HG03520 (cell line): ENCODE measurements around the gene E2F2.

Experiments used
- ATAC-seq: cut with Tn5 transposase; IDR thresholded peaks from one replicate; pipeline ENCODE4 v1.9.1; 2021; ENCODE audit warnings: mild to moderate bottlenecking, moderate library complexity; ENCODE audit not compliant: unreplicated experiment

The E2F2 gene

GRCh38 chr1:23466423-23466989, 64.5 kb downstream of the E2F2 start:
- no peak for ATAC-seq

- no peak for ATAC-seq
Measured at GRCh38 chr1:23463286-23463685, 67.7 kb downstream of the E2F2 start.

- no peak for ATAC-seq
Measured at GRCh38 chr1:23462766-23463165, 68.3 kb downstream of the E2F2 start.

GRCh38 chr1:23461050-23461449, 70.0 kb downstream of the E2F2 start:
- no peak for ATAC-seq

DNA sequence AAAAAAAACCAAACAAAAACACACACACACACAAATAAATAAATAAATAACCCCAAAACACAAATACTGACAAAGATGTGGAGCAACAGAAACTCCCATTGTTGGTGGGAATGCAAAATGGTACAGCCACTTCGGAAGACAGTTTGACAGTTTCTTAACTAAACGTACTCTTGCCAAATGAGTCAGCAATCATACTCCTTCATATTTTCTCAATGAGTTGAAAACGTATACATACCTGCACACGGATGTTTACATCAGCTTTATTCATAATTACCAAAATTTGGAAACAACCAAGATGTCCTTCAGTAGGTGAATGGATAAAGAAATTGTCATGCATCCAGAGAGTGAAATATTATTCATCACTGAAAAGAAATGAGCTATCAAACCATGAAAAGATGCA, 70.5 kb downstream of the E2F2 start:
- no peak for ATAC-seq

DNA sequence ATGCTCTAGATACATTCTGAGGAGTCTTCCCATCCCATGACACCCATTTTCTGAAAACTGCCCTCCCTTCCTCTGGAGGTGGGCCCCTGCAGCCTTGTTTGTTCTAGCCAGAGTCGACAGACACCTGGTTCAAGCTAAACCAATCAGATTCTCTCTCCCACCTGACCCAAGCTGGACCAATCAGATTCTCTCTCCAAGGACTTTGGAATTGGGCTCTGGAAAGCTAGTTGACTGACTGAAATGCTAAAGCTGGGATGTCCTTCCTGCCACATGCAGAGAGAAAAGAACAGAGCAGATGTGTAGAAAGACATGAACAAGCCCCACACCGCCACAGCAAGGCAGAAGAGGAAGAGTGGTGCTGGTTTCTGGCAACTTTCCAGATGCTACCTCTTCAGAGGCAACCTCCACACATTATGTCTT, 71.7 kb downstream of the E2F2 start:
- ATAC-seq = no peak
